Middle frontal gyrus (tissue), 1 donor: ENCODE data around the gene ORMDL1.
"Not testable (repeated sequence)": the region's sequence is repeated elsewhere in the genome, so short reads cannot be mapped to it uniquely, and the experiment has no call there.

Experiments
- DNase-seq: peaks from one replicate; pipeline ENCODE4 v3.0.0-alpha.2; 2015; ENCODE audit warnings: low spot score; ENCODE audit errors: extremely low spot score

Gene ORMDL1

DNA sequence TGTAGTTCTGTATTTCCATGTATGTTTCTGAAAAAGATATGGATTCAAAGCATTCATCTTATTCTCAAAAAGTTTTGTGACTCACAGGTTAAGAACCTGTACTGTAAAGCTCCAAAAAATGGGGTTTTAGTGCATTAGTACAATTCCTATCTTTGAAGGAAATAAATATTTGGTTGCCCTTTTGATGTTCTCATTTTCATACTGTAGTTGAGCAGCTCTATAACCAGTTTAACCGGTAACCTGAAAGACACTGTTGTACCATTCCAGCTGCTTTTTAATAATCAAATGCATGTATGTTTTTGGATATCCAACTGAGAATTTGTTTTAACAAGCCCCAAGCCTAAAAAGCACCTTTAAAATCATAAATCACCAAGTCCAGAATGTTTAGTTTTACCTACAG is 11.9 kb downstream of the ORMDL1 start:
- DNase-seq: no peak

GRCh38 chr2:189770590-189771322 is 13.4 kb downstream of the ORMDL1 start:
- DNase-seq: no peak

- DNase-seq: no peak
Observed at GRCh38 chr2:189763908-189764661, 20.1 kb downstream of the ORMDL1 start.

- peak; percentile 86 for DNase-seq
Observed at GRCh38 chr2:189762551-189763298, 21.4 kb downstream of the ORMDL1 start, which contains the start of gene OSGEPL1. Gene OSGEPL1 (minus strand): TSS chr2:189762792. CDS start chr2:189761640, 1,152 bp downstream.

DNA sequence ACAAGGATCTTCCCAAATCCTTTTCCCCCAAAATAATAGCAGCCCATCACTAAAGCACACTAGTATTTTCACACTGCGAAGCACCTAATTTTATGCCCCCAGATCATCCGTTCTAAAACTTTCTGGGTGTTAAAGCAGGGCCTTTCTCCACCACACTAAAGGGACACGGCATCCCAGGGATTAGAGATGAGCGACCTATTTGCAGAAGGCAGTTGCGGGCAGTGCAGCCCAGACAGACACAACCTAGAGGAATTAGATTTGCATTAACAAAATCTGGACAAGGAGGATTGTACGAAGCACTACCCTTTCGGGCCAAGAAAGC is 21.9 kb downstream of the ORMDL1 start:
- no peak for DNase-seq

- DNase-seq: not testable (repeated sequence)
Observed at GRCh38 chr2:189760154-189760553, 24.0 kb downstream of the ORMDL1 start.

- DNase-seq: no peak
Observed at GRCh38 chr2:189756311-189756952, 27.7 kb downstream of the ORMDL1 start.

DNA sequence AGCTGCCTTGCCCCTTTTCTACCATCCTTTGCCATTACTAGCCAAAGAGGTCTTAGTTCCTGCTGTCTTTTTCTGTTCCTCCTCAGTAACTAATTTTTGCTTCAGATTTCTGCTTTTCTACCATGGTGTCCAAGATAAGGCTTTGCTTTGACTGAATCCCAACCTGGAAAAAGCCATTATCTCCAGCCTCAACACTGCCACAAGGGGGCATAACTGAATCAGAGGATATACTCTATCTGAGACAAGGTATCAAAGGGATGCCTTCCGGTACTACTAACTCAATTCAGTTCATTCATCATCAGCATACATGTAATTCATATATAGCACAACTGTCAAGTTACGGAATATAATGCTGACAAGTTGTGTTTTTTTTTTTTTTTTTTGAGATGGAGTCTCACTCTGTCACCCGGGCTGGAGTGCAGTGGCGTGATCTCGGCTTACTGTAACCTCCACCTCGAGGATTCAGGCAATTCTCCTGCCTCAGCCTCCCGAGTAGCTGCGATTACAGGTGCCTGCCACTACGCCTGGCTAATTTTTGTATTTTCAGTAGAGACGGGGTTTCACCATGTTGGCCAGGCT is 33.0 kb downstream of the ORMDL1 start:
- no peak for DNase-seq

- no peak for DNase-seq
Observed at GRCh38 chr2:189729430-189729829, 54.7 kb downstream of the ORMDL1 start.

DNA sequence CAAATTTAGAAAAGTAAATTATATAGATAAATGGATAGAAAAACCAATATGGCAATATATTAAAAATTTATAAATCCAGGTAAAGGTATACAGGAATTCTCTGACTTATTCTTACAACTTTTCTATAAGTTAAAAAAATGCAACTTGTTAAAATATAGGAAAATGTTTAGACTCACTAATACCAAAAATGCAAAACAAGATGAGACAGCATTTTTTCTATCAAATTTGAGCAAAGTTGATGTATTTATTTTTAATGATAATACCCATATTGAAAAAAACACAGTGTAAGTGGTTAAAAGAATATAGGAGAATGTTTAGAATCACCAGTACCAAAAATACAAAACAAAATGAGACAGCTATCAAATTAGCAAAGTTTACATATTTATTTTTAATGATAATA is 57.3 kb downstream of the ORMDL1 start:
- no peak for DNase-seq

DNA sequence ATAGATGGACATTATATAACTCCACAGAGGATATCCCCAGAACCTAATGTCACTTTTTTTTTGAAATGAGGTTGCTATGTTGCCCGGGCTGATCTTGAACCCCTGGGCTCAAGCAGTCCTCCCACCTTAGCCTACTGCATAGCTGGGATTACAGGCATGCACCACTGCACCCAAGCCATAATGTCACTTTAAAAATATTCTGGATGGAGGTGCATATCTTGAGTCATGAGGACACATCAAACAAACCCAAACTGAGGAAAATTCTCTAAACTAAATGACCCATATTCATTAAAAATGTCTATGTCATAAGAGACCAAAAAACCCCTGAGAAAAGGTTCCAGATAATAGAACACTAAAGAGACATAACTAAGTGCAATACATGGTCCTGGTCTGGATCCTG is 57.9 kb downstream of the ORMDL1 start:
- DNase-seq: no peak

GRCh38 chr2:189723192-189723591 is 60.9 kb downstream of the ORMDL1 start:
- DNase-seq: no peak
